CD4-positive, alpha-beta T cell treated with Interleukin-15 for 1 hour (primary cell): ENCODE results near the gene FARSA.
A peak's percentile ranks its signal among the peaks of the same experiment; 100 is the strongest.
"Not testable (repeated sequence)": the region's sequence is repeated elsewhere in the genome, so short reads cannot be mapped to it uniquely, and the experiment has no call there.

Experiments used
- DNase-seq: peaks from one replicate; pipeline ENCODE4 v3.0.0-alpha.2; 2020

FARSA gene

DNA sequence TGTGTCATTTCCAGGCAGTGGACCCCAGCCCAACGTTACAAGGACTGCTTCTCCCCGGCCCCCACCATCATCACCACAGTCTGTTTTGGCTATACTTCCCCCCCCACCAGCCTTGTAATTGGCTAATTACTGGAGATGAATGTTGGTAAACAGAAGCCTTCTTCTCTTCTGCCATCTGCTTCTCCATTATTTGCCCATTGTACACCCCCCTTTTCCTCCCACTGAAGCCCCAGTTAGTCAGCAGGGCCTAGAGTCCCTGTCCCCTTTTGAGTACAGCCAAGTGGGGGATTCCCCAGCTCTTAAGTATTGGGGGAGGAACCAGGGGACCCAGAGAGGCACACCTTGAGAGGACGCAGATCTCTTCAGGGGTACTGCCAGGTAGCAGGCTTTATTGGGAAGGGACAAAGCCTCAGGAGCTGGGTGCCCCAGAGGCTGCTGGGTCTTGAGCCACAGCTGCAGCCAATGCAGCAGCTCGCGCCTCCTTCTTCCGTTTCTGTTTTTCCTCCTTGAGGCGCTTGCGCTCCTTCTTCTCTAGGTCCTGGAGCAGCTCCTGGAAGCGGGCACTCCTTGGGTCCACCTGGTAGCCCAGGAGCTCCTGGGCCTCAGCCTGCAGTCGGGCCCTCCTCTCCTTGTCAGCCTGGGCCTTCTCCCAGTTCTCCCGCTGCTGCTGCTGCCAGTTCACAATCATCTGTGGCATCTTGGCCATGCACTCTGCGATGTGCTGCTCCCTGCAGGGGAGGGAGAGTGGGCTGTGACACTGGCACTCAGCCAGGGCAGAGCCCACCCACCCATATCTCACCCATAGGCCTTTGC is 20.5 kb upstream of the FARSA start:
- no peak for DNase-seq

DNA sequence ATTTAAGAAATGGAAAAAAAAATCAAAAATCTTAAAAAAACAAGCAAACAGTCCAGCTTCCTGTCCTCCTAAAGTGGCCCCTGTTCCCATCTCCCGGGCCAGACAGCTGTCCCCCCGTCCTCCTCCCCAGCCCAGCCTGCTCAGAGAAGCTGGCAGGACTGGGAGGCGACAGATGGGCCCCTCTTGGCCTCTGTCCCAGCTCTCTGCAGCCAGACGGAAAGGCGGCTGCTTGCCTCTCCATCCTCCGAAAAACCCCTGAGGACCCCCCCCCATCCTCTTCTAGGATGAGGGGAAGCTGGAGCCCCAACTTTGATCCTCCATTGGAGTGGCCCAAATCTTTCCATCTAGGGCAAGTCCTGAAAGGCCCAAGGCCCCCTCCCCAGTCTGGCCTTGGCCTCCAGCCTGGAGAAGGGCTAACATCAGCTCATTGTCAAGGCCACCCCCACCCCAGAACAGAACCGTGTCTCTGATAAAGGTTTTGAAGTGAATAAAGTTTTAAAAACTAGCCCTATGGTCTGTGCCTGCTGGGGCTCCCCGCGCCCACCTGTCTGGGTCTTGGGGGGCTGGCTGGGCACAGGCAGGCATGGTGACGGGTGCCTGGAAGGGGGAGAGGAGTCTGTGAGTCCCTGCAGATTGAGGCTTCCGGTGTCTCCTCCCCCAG is 19.8 kb upstream of the FARSA start:
- no peak for DNase-seq

DNA sequence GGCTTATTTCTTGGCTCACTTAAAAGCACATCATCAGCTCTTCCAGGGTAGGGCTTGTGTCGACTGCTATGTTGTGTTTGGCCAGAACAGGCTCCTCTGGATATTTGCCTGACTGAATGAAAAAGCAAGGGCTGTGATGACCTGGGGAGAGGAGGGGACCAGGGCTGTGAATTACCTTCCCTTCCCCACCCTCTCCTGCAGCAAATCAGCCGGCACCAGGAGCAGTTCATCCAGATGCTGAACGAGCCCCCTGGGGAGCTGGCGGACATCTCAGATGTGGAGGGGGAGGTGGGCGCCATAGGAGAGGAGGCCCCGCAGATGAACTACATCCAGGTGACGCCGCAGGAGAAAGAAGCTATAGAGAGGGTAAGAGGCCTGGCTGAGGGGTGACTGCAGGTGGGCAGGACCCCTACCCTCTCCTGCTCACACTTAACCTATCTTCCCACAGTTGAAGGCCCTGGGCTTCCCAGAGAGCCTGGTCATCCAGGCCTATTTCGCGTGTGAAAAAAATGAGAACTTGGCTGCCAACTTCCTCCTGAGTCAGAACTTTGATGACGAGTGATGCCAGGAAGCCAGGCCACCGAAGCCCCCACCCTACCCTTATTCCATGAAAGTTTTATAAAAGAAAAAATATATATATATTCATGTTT is 19.1 kb upstream of the FARSA start:
- DNase-seq: peak; percentile 40

DNA sequence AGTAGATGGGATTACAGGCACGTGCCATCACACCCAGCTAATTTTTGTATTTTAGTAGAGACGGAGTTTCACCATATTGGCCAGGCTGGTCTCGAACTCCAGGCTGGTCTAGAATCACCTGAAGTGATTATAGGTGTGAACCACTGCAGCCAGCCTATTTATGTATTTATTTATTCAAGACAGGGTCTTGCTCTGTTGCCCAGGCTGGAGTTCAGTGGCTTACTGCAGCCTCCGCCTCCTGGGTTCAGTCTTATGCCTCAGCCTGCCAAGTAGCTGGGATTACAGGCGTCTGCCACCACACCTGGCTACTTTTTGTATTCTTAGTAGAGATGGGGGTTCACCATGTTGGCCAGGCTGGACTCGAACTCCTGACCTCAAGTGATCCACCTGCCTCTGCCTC is 18.5 kb upstream of the FARSA start:
- DNase-seq: not testable (repeated sequence)

DNA sequence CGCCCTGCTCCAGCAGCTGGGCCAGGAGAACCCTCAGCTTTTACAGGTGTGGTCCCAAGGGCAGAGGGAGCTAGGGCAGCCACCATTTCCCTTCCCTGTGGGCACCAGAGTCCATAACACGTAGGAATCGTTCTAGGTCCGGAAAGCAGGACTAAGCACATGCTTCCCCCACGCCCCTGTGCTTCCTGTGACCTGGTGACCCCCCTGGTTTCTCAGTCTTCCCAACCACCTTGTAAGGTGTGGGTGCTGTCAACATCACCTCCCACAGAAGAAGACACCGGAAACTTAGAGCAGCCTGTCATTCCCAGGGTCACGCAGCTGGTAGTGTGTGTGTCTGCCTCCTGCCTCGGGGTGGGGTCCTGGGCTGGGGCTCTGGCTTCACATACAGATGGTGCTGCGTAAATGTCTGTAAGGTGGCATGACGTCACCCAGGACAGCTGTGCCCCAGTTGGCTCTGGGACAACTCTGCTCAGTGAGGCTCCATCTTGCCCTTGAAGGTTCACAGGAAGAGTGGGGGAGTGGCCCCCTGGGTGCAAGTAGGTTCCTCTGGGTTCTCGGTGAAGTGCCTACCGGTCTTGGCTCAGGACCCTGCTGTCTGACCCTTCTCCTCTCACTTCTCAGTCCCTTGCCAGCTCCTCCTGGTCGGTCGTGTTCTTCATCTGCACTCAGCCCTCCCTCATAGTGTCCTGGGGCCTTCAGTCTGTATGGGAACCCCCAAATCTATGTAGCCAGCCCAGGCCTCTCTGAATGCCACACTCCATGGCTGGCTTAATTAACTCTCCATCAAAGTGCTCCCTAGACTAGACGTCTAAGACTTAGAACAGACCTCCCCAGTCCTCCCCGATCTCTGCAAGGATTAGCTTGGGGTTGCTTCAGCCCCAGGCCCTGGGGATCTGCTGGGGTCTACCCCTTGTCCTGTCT is 16.1 kb upstream of the FARSA start:
- no peak for DNase-seq

DNA sequence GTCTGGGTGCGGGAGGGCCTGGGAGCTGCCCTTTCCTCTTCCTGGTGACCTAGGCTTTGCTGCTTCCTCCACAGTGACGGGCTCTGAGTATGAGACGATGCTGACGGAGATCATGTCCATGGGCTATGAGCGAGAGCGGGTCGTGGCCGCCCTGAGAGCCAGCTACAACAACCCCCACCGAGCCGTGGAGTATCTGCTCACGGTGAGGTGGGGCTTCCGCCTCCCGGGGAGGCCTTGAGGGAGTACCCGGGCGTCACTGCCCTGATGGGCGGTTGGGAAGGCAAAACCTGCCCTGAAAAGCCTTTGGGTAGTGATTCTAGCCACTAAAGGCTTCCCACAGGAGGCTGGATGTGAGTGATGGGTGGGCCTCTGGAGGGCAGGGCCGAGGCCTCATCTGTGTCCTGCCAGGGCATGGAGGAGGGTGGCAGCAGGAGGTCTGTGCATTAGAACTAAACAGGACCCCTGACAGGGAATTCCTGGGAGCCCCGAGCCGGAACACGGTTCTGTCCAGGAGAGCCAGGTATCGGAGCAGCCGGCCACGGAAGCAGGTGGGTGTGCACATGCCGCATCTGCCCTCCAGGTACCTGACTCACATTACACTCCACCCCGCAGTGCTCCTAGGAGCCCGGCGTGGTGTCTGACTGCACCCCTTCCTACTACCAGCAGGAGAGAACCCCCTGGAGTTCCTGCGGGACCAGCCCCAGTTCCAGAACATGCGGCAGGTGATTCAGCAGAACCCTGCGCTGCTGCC is 15.3 kb upstream of the FARSA start:
- no peak for DNase-seq

DNA sequence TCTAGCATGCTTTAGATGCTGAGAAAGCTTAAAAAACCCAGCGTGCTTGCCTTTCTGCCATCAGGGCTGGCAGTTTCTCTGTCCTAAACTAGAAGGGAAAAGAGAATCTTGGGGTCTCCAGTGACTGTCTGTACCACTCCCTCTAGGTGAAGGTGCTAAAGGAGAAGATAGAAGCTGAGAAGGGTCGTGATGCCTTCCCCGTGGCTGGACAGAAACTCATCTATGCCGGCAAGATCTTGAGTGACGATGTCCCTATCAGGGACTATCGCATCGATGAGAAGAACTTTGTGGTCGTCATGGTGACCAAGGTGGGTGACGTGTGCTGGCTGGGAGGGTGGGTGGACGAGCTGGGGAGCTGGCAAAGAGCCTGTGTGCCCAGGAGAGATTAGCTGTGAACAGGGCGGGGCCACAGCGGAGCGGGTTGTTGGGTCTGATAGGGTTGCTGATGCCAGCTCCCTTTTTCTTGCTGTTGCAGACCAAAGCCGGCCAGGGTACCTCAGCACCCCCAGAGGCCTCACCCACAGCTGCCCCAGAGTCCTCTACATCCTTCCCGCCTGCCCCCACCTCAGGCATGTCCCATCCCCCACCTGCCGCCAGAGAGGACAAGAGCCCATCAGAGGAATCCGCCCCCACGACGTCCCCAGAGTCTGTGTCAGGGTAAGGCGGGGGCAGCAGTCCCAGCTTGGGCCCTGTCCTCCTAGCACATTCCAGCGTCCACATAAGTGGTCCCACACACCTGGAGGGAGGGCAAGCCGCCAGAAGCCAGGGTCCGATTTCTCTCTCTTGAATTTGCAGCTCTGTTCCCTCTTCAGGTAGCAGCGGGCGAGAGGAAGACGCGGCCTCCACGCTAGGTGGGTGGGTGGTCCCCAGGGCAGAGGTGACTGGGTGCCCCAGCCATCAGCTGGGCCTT is 14.4 kb upstream of the FARSA start:
- no peak for DNase-seq

DNA sequence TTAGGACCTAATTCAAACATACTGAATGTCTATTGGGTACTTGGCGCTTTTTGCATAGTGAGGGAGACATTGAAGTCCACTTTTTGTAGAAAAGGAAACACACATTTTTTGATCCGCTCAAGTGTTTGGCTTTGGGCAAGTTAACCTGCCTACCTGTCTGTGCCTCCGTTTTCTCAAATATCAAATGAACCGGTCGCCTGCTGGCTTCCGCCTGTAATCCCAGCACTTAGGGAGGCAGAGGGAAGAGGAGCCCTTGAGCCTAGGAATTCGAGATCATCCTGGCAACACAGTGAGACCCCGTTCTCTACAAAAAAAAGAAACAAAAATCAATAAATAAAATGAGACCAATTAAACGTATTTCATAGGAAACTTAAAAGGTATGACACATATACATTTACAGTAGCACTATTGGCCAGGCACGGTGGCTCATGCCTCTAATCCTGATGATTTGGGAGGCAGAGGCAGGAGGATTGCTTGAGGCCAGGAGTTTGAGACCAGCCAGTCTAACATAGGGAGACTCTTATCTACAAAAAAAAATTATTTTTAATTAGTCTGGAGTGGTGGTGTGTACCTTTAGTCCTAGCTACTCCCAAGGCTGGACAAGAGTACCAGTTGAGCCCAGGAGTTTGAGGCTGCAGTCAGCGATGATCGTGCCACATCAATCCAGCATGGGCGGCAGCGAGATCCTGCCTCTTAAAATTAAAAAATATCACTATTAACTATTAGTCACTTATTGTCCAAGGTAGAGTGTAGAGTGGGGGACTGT is 13.4 kb upstream of the FARSA start:
- no peak for DNase-seq

DNA sequence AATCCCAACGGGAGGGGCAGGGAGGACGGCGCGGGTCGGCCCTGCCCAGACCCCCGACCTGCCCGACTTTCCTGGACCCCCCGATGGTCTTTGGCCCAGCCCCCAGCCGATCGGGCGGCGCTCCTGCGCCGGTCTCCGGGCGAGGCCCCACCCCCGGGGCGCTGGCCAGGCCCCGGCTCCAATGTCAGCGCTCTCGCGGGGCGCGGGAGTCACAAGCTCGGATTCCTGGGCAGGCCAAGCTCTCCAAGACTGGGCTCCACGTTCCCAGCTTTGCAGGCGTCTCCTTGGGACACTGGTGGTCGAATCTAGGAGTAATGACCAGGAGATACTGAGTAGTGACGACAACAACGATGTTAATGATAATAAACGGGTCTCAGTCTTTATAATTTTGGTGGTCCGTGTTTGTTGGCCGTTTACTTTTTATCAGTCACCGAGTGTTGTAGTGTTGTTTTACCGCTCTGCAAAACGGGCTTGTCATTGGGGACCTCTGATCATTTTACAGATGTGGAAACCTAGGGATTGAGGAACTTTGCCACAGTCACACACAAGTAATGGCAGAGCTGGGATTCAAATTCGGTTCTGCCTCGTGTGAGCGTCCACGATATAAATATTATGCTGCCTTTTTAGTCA is 12.7 kb upstream of the FARSA start:
- peak; percentile 45 for DNase-seq

DNA sequence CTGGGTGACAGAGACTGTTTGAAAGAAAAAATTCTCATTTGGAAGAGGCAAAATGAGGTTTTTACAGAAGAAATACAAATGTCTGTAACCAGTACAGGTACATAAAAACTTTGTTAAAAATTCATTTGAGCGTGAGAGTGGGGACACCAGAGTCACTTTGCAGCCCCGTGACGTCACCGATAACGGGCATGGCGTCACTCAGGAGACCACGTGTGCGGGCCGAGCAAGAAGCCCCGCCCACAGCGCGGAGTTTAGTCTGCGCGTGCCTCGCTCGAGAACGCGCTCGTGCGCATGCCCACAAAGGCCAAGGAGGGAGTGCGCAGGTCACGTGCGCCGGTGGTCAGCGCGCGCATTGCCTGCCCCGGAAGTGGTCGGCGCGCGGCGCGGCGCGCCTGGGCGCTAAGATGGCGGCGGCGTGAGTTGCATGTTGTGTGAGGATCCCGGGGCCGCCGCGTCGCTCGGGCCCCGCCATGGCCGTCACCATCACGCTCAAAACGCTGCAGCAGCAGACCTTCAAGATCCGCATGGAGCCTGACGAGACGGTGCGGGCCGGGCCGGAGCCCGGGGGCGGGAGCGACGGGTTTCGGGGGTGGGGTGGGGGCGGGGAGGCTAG is 12.1 kb upstream of the FARSA start, which contains the start of gene RAD23A:
Gene RAD23A, plus strand, starts transcription at position 384 of the 613 bp plus-strand sequence. Its CDS starts 87 bp downstream, at position 471.
- DNase-seq: peak; percentile 98

DNA sequence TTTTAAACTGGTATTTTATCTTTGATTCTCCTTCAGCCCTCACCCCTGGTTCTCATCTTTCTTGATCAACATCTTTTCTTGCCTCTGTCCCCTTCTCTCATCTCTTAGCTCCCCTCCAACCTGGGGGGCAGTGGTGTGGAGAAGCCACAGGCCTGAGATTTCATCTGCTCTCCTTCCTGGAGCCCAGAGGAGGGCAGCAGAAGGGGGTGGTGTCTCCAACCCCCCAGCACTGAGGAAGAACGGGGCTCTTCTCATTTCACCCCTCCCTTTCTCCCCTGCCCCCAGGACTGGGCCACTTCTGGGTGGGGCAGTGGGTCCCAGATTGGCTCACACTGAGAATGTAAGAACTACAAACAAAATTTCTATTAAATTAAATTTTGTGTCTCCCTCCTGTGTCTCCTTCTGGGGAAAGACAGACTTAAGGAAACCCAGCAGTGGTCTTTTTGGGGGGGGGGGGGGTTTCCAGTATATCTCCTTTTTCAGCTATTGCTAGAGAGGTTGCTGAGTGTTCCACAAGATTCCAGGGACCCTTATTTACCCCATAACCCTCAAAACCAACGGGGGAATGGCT is 10.7 kb upstream of the FARSA start:
- no peak for DNase-seq

DNA sequence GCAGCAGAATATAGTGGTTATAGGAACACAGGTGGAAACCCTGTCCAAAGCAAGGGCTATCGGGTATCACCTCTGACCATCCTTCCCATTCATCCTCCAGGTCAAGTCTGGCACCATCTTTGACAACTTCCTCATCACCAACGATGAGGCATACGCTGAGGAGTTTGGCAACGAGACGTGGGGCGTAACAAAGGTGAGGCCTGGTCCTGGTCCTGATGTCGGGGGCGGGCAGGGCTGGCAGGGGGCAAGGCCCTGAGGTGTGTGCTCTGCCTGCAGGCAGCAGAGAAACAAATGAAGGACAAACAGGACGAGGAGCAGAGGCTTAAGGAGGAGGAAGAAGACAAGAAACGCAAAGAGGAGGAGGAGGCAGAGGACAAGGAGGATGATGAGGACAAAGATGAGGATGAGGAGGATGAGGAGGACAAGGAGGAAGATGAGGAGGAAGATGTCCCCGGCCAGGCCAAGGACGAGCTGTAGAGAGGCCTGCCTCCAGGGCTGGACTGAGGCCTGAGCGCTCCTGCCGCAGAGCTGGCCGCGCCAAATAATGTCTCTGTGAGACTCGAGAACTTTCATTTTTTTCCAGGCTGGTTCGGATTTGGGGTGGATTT is 10.0 kb upstream of the FARSA start:
- DNase-seq: no peak

DNA sequence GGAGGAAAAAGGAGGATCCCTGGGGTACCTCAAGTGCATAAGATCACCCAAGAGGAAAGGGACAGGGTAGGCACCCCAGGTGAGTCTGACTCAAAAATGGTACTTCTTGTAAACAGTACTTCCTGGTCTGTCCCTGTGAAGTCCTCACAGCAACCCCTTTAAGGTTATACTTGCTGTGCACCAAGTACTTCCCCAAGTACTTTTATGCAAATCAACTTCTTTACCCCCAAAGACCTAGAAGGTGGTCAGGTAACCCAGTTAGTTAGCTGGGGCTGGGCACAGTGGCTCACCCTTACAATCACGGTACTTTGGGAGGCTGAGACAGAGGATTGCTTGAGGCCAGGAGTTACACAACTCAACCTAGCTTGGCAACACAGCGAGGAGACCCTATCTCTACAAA is 7.4 kb upstream of the FARSA start:
- DNase-seq: no peak

DNA sequence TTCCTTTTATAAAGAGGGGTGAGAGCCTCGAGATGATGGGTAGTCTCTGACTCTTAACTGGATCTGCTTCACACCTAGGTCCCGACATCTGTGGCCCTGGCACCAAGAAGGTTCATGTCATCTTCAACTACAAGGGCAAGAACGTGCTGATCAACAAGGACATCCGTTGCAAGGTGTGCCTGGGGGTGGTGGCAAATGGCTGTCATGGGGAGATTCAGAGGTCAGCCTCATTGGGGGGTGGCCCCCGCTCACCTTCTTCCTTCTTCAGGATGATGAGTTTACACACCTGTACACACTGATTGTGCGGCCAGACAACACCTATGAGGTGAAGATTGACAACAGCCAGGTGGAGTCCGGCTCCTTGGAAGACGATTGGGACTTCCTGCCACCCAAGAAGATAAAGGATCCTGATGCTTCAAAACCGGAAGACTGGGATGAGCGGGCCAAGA is 6.5 kb upstream of the FARSA start:
- DNase-seq: no peak

DNA sequence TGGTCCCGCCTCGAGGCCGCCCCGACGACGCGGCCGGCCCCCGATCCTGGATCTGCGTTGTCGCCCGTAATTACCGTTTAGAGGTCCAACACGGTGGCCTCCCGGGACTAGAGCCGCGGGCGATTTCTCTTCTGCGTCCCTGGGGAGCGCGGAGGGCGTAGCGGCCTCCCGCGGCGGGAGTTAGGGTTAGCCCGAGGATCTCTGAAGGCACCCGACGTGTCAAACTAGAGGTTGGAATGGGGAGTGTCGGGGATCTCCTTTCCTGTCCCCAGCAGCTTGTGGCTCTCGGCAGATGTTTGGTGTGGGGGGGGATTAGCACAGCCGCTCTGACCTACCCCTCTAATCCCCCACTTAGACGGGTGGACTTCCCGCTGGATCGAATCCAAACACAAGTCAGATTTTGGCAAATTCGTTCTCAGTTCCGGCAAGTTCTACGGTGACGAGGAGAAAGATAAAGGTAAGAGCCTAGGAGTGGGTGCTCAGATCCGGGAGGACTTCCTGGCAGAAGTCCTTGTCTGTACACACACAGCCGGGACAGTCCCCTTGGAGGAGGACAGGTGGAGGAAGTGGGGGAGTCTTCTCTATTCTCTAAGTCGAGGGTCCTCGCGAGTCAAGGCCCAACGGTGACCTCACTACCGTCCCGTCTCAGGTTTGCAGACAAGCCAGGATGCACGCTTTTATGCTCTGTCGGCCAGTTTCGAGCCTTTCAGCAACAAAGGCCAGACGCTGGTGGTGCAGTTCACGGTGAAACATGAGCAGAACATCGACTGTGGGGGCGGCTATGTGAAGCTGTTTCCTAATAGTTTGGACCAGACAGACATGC is 5.5 kb upstream of the FARSA start:
- DNase-seq: peak; percentile 43

DNA sequence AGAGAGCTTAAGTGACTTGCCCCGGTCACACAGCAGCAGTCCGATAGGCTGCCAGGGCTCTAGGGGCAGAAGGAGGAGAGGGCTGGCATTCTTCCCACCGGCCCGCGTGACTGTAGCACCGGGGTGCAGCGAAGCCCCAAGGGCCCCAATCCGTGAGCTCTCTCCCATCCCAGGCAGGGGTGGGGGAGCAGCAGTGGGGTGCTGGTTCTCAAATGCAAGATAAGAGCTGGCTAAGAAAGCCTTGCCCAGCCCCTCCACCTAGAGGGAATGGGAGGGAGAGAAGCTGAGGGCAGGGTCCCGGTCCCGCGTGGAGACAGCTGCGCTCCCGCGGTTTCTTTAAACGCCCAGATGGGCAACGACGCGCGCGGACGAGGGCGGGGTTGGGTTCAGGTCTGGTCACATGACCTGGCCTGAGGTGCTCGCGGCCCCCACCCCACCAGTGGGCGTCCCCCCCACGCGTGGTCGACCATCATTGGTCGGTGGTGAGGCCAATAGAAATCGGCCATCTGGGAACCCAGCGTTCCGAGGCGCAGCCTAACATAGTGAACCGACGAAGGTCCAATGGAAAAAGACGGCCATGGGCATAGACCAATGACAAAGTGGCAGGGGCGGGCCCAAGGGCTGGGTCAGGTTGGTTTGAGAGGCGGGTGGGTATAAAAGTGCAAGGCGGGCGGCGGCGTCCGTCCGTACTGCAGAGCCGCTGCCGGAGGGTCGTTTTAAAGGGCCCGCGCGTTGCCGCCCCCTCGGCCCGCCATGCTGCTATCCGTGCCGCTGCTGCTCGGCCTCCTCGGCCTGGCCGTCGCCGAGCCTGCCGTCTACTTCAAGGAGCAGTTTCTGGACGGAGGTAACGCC is 4.6 kb upstream of the FARSA start, which contains the start of gene CALR:
Gene CALR, plus strand, starts transcription at position 683 of the 852 bp plus-strand sequence. Its CDS starts 71 bp downstream, at position 754.
- DNase-seq: peak; percentile 99
